HCT116 (cell line): ENCODE data around the gene ETV7. TPM values are rescaled to one million over a fixed set of nuclear protein-coding genes. Genes with fewer than 3 reads are reported as not detected.

Experiments
- ATAC-seq: fragments of 200-7000 bp; cut with Tn5 transposase; 2 replicates; pipeline ENCODE4 v1.9.1; 2020; ENCODE audit warnings: mild to moderate bottlenecking, moderate library complexity
- BruUV-seq: library from RNA; stranded (reverse); fragments of 400-500 nt; replicated peaks from 2 replicates; lab custom pipeline; 2021; lab: Mats Ljungman, UMichigan
- CTCF ChIA-PET: fragments of 300-600 bp; sonication (Branson Sonifier 250); formaldehyde crosslinking; loops from one replicate; lab custom pipeline; 2021; ENCODE audit warnings: antibody characterized with exemption; lab: Charles Lee
- POLR2A ChIA-PET: fragments of 300-600, 350-600 bp; sonication (Branson Sonifier 250); formaldehyde crosslinking; loops from one replicate; lab custom pipeline; 2021; ENCODE audit warnings: antibody characterized with exemption; lab: Charles Lee
- RAD21 ChIA-PET, 2 experiments: fragments of 300-600 bp; sonication (Branson Sonifier 250); formaldehyde crosslinking; loops; one replicate each; lab custom pipeline; 2023; ENCODE audit warnings: low total read pairs in 2 of 2; ENCODE audit not compliant: uncharacterized antibody in 2 of 2, unreplicated experiment in 2 of 2, low non-redundant PET in 1 of 2; lab: Charles Lee
- DNase-seq: peaks from one replicate; pipeline ENCODE4 v3.0.0-alpha.2; 2010; ENCODE audit warnings: low read depth, low spot score
- H2AFZ ChIP-seq: fragments of 200-600 bp; shearing (Covaris generic), sonication (generic); 2 replicates; pipeline ENCODE4 v1.6.1; 2017; ENCODE audit warnings: low read depth, mixed run types, mixed read lengths, antibody characterized with exemption, low read length; ENCODE audit not compliant: poor library complexity, severe bottlenecking
- H3K27ac ChIP-seq: 2 replicates; pipeline ENCODE4 v1.5.1; 2012; ENCODE audit warnings: low read depth, low read length
- H3K27me3 ChIP-seq: fragments of 200-600 bp; sonication (generic); 2 replicates; pipeline ENCODE4 v1.6.1; 2016; ENCODE audit warnings: mixed run types, low read length, mixed read lengths; ENCODE audit not compliant: insufficient read depth
- H3K36me3 ChIP-seq, 2 experiments: fragments of 200-500 bp in 1 of 2; fragments of 200-600 bp in 1 of 2; sonication (Bioruptor generic) in 1 of 2; sonication (generic) in 1 of 2; 2 replicates each; pipeline versions ENCODE4 v1.5.1 to v1.6.1; 2014 to 2016; ENCODE audit warnings: low read length in 2 of 2, inconsistent platforms in 1 of 2, mixed read lengths in 1 of 2, mixed run types in 1 of 2; ENCODE audit not compliant: insufficient read depth in 2 of 2, control insufficient read depth in 1 of 2
- H3K4me1 ChIP-seq, 2 experiments: fragments of 200-600 bp in 1 of 2; sonication (generic) in 1 of 2; 2 replicates each; pipeline versions ENCODE4 v1.5.1 to v1.6.1; 2012 to 2017; ENCODE audit warnings: low read length in 2 of 2, inconsistent platforms in 1 of 2, mild to moderate bottlenecking in 1 of 2, mixed read lengths in 1 of 2, mixed run types in 1 of 2, moderate library complexity in 1 of 2; ENCODE audit not compliant: insufficient read depth in 2 of 2, control insufficient read depth in 1 of 2
- H3K4me2 ChIP-seq: fragments of 200-600 bp; sonication (generic); 2 replicates; pipeline ENCODE4 v1.6.1; 2017; ENCODE audit warnings: mixed run types, low read length, mixed read lengths
- H3K4me3 ChIP-seq, 2 experiments: fragments of 200-600 bp in 1 of 2; sonication (generic) in 1 of 2; replicated peaks in 1 of 2; 2 replicates each; pipeline ENCODE4 v1.5.1; 2011 to 2016; ENCODE audit warnings: low read length in 2 of 2, control low read depth in 1 of 2, low read depth in 1 of 2, mild to moderate bottlenecking in 1 of 2, mixed read lengths in 1 of 2, mixed run types in 1 of 2
- H3K79me2 ChIP-seq: fragments of 200-600 bp; sonication (generic); 2 replicates; pipeline ENCODE4 v1.6.1; 2017; ENCODE audit warnings: mild to moderate bottlenecking, mixed run types, low read length, moderate library complexity, mixed read lengths; ENCODE audit not compliant: insufficient read depth
- H3K9ac ChIP-seq: fragments of 200-600 bp; sonication (generic); 2 replicates; pipeline ENCODE4 v1.6.1; 2016; ENCODE audit warnings: low read length, mixed read lengths
- H3K9me2 ChIP-seq: fragments of 200-600 bp; sonication (generic), shearing (Covaris generic); 2 replicates; pipeline ENCODE4 v1.6.1; 2017; ENCODE audit warnings: mixed run types, mild to moderate bottlenecking, moderate library complexity; ENCODE audit not compliant: insufficient read depth
- H3K9me3 ChIP-seq, 2 experiments: fragments of 200-500 bp in 1 of 2; fragments of 200-600 bp in 1 of 2; sonication (Bioruptor generic) in 1 of 2; sonication (generic) in 1 of 2; 2 replicates each; pipeline ENCODE4 v1.6.1; 2014 to 2017; ENCODE audit warnings: low read length in 2 of 2, mixed read lengths in 2 of 2, inconsistent platforms in 1 of 2, low read depth in 1 of 2, mild to moderate bottlenecking in 1 of 2, mixed run types in 1 of 2, moderate library complexity in 1 of 2; ENCODE audit not compliant: control insufficient read depth in 1 of 2, insufficient read depth in 1 of 2
- H4K20me1 ChIP-seq: fragments of 200-600 bp; sonication (generic), shearing (Covaris generic); 2 replicates; pipeline ENCODE4 v1.6.1; 2017; ENCODE audit warnings: mixed run types, mild to moderate bottlenecking, moderate library complexity; ENCODE audit not compliant: insufficient read depth
- CBX3 ChIP-seq: IDR thresholded peaks from 2 replicates; pipeline ENCODE4 v1.6.1; 2012; ENCODE audit warnings: low read depth
- EZH2phosphoT487 ChIP-seq: fragments of 200-600 bp; IDR thresholded peaks from 2 replicates; pipeline ENCODE4 v1.6.1; 2018; ENCODE audit warnings: antibody characterized with exemption, borderline replicate concordance
- MAX ChIP-seq: IDR thresholded peaks from 2 replicates; pipeline ENCODE4 v1.6.1; 2012
- REST ChIP-seq: IDR thresholded peaks from 2 replicates; pipeline ENCODE4 v1.6.1; 2012; ENCODE audit warnings: low read depth
- SIN3A ChIP-seq: IDR thresholded peaks from 2 replicates; pipeline ENCODE4 v1.6.1; 2012; ENCODE audit warnings: low read depth
- SP1 ChIP-seq: IDR thresholded peaks from 2 replicates; pipeline ENCODE4 v1.6.1; 2012; ENCODE audit warnings: low read depth
- TCF7L2 ChIP-seq: IDR thresholded peaks from 2 replicates; pipeline ENCODE4 v1.7.0; 2011; ENCODE audit warnings: borderline replicate concordance, inconsistent platforms; ENCODE audit not compliant: insufficient read depth, insufficient read length; ENCODE audit errors: extremely low read depth
- ZBTB33 ChIP-seq: IDR thresholded peaks from 2 replicates; pipeline ENCODE4 v1.6.1; 2011; ENCODE audit warnings: mild to moderate bottlenecking, low read length, moderate library complexity; ENCODE audit not compliant: insufficient replicate concordance; ENCODE audit errors: extremely low read depth
- ZNF274 ChIP-seq: fragments of 200-500 bp; sonication (Bioruptor generic); IDR thresholded peaks from 2 replicates; pipeline ENCODE4 v1.6.1; 2014; ENCODE audit warnings: mild to moderate bottlenecking, low read depth, low read length, inconsistent platforms
- intact Hi-C: fragments of 100-400 bp; cut with micrococcal nuclease; formaldehyde crosslinking; loops from 2 replicates; pipeline ENCODE4 v1.10.0; 2022
- total RNA-seq: library from RNA; stranded (reverse); gene quantifications from one replicate; pipeline ENCODE4 v1.2.1, GENCODE V29; 2021; ENCODE audit not compliant: unreplicated experiment

The ETV7 gene
- total RNA-seq, 1 experiment from 2014 or later: 1.0 TPM

GRCh38 chr6:36378936-36379335, 8.5 kb downstream of the ETV7 start:
- Histone ChIP-seq H3K9me3 (no peaks in the 10 kb centered on the region), H3K4me3 (no peak overlapping the region), H3K36me3 (no peaks in the 10 kb centered on the region), H3K27ac (no peak overlapping the region), H3K4me2 (no peak overlapping the region), H3K4me1 (no peaks in the 10 kb centered on the region), H3K27me3 (no peaks in the 10 kb centered on the region), H3K9ac (no peak overlapping the region), H3K9me2 (no peaks in the 10 kb centered on the region), H2AFZ (no peak overlapping the region), H4K20me1 (no peaks in the 10 kb centered on the region)
- ChIA-PET CTCF (no interaction called here), POLR2A (no interaction called here), RAD21 (no interaction called here)
- no peak for ATAC-seq
- no peak for DNase-seq
- intact Hi-C loops: no loop called here
- TF ChIP-seq ZBTB33: no peak
- TF ChIP-seq MAX: no peak
- TF ChIP-seq ZNF274: no peak
- TF ChIP-seq EZH2phosphoT487: no peak
- TF ChIP-seq SP1: no peak
- TF ChIP-seq CBX3: no peak
- TF ChIP-seq REST: no peak
- no peak for TF ChIP-seq SIN3A
- no peak for TF ChIP-seq TCF7L2
- TF ChIP-seq, all 23 proteins: peak for 0
- H3K79me2 ChIP-seq: no peaks in the 10 kb centered on the region
- no TSS peak for BruUV-seq
